K562 (cell line): ENCODE results near the gene CARF. TPM values are rescaled to one million over a fixed set of nuclear protein-coding genes. Genes with fewer than 3 reads are reported as not detected.
A peak's percentile ranks its signal among the peaks of the same experiment; 100 is the strongest.

Experiments
- CCNT2 ChIP-seq: IDR thresholded peaks from 2 replicates; pipeline ENCODE4 v1.6.1; 2011; ENCODE audit warnings: borderline replicate concordance, low read depth, mild to moderate bottlenecking, moderate library complexity, mixed read lengths, low read length; ENCODE audit not compliant: insufficient read length; ENCODE audit errors: extremely low read depth
- CHD2 ChIP-seq: IDR thresholded peaks from 2 replicates; pipeline ENCODE4 v1.6.1; 2011; ENCODE audit warnings: low read depth, low read length
- CXXC5 ChIP-seq: fragments of 250-450 bp; sonication (Bioruptor Pico); IDR thresholded peaks from 2 replicates; pipeline ENCODE4 v1.8.0; 2022; ENCODE audit warnings: inconsistent platforms, mild to moderate bottlenecking, moderate library complexity
- DPF2 ChIP-seq: fragments of 450-650 bp; IDR thresholded peaks from 2 replicates; pipeline ENCODE4 v1.6.1; 2016
- EGR1 ChIP-seq: fragments of 450-650 bp; conservative IDR thresholded peaks from 2 replicates; pipeline ENCODE4 v1.6.1; 2017; ENCODE audit warnings: mild to moderate bottlenecking
- ELF4 ChIP-seq: fragments of 450-650 bp; formaldehyde crosslinking; IDR thresholded peaks from 2 replicates; pipeline ENCODE4 v1.4.0; 2022; ENCODE audit warnings: missing genetic modification characterization
- HNRNPH1 ChIP-seq: fragments of 200-400 bp; formaldehyde crosslinking; optimal IDR thresholded peaks from 2 replicates; pipeline ENCODE3; 2017; ENCODE audit warnings: low read depth, mild to moderate bottlenecking, low read length, moderate library complexity
- JUND ChIP-seq, 2 experiments: IDR thresholded peaks; 2 replicates in 1 of 2; 3 replicates in 1 of 2; pipeline ENCODE4 v1.6.1; 2011; ENCODE audit warnings: borderline replicate concordance in 2 of 2, low read depth in 2 of 2, low read length in 2 of 2, improper control_type of control experiment in 1 of 2, missing biosample characterization in 1 of 2, missing genetic modification characterization in 1 of 2, missing genetic modification reagents in 1 of 2
- L3MBTL2 ChIP-seq: fragments of 450-650 bp; IDR thresholded peaks from 2 replicates; pipeline ENCODE4 v1.6.1; 2016; ENCODE audit warnings: mild to moderate bottlenecking, moderate library complexity
- MYC ChIP-seq, 2 experiments: fragments of 250-450 bp in 1 of 2; sonication (Bioruptor Pico) in 1 of 2; IDR thresholded peaks; 2 replicates each; pipeline versions ENCODE4 v1.5.1 to v1.6.1; 2012 to 2021; ENCODE audit warnings: low read depth in 2 of 2, borderline replicate concordance in 1 of 2, improper control_type of control experiment in 1 of 2, low read length in 1 of 2, mild to moderate bottlenecking in 1 of 2, moderate library complexity in 1 of 2
- NFE2 ChIP-seq: IDR thresholded peaks from 2 replicates; pipeline ENCODE4 v1.6.1; 2014; ENCODE audit warnings: antibody characterized with exemption, low read depth
- PHB2 ChIP-seq: fragments of 450-650 bp; IDR thresholded peaks from 2 replicates; pipeline ENCODE4 v1.6.1; 2017; ENCODE audit warnings: low read depth
- POLR2A ChIP-seq: fragments of 450-650 bp; conservative IDR thresholded peaks from 2 replicates; pipeline ENCODE4 v1.6.1; 2016
- POLR2G ChIP-seq: fragments of 200-400 bp; formaldehyde crosslinking; IDR thresholded peaks from 2 replicates; pipeline ENCODE4 v1.6.1; 2017; ENCODE audit warnings: low read depth, mild to moderate bottlenecking, antibody characterized with exemption, low read length, moderate library complexity
- RBBP5 ChIP-seq: fragments of 200-600 bp; sonication (generic); IDR thresholded peaks from 2 replicates; pipeline ENCODE4 v1.6.1; 2012; ENCODE audit warnings: borderline replicate concordance, mild to moderate bottlenecking, low read length, control low read depth, inconsistent platforms; ENCODE audit not compliant: insufficient read depth, poor library complexity, severe bottlenecking
- RNF2 ChIP-seq: sonication (generic); IDR thresholded peaks from 2 replicates; pipeline ENCODE4 v1.6.1; 2016
- YY1 ChIP-seq, 3 experiments: IDR thresholded peaks; 2 replicates each; pipeline ENCODE4 v1.6.1; 2011; ENCODE audit warnings: low read length in 2 of 3, mild to moderate bottlenecking in 2 of 3, moderate library complexity in 2 of 3, borderline replicate concordance in 1 of 3, control low read depth in 1 of 3, low read depth in 1 of 3; ENCODE audit not compliant: insufficient read depth in 3 of 3, insufficient replicate concordance in 2 of 3, control insufficient read depth in 1 of 3, insufficient read length in 1 of 3; ENCODE audit errors: extremely low read depth in 1 of 3
- polyA plus RNA-seq, 8 experiments: library from polyadenylated mRNA; depleted of rRNA in 4 of 8; stranded (reverse) in 5 of 8; unstranded in 3 of 8; fragments of >200 nt; fragmentation: Nextera tagmentation in 2 of 8; fragmentation: Illumina TruSeq in 1 of 8; extraction: Ambion mirVana in 2 of 8; extraction: Trizol in 1 of 8; gene quantifications; 2 replicates each; pipeline versions ENCODE4 v1.2.1 to v1.2.3, GENCODE V29; 2011 to 2014; ENCODE audit warnings: inconsistent platforms in 1 of 8, missing spikeins in 1 of 8
- total RNA-seq, 7 experiments: library from RNA; depleted of rRNA in 6 of 7; stranded (reverse); fragments of >200 nt in 6 of 7; fragmentation: Illumina TruSeq in 2 of 7; extraction: Trizol in 2 of 7; gene quantifications; 2 replicates each; pipeline versions ENCODE4 v1.2.1 to v1.2.3, GENCODE V29; 2011 to 2021; ENCODE audit warnings: low replicate concordance in 1 of 7
- TF ChIP-seq, protein P1 (sequence below): IDR thresholded peaks from 3 replicates; pipeline ENCODE4 v1.6.1; 2011; ENCODE audit warnings: borderline replicate concordance, mild to moderate bottlenecking; ENCODE audit not compliant: insufficient read length, insufficient read depth
- TF ChIP-seq, protein P2 (sequence below): fragments of 450-650 bp; formaldehyde crosslinking; conservative IDR thresholded peaks from 2 replicates; pipeline ENCODE4 v1.4.0; 2022; ENCODE audit warnings: mild to moderate bottlenecking, missing genetic modification characterization

Gene CARF
- total and polyA plus RNA-seq, 9 of the 15 experiments (the other 6 are each of a cell fraction or from before 2014, with no cell fraction given): 0.31 to 4.2 (median 1.2) TPM

DNA sequence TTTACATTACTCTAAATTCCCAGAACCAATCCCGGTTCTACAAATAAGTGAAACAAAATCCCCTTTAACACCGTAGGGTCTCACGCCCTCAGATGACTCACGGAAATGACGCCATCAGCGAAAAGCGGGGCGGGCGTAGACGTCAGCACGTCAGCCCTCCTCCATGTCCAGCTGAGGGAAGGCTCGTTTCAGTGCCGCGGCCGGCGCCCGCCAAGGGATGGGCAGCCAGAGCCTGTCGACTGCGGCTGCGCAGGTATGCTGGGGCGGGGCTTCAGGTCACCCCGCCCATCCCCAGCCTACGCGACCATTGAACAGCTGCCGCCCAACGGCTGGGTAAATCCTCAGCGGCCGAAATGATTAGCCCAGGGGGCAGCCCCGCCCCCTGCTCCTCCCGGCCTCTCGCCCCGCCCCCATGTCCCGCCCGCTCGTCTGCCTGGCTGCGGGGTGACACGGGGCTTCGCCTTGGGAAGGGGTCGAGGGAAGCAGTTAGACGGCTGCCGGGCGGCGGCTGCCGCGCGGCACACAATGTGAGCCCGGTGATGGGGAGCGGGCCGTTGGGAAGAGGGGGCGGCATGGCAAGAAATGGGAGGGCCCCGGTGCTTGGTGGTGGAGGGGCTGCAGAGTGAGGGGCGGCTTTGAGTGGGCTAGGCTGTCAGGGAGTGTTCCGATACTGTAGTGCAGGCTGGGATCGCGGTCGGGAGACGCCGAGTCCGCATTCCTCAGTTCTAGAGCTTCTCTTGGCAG is 102.6 kb downstream of the CARF start, which contains the start of gene NBEAL1 (continued):
- TF ChIP-seq RNF2 (no peak), DPF2 (peak; percentile 57; the same call in 1 of the 2 replicates), RBBP5 (peak; percentile 53), CHD2 (no peak), POLR2A (peak; percentile 72), CCNT2 (peak; percentile 64), MYC (IDR thresholded peaks at IDR 0.05; ENCODE audit: low read depth, low read length) (0 out of 2 replicates have a peak, but pooled peaks have one; percentile 11), MYC (CRISPR knock-in tag; IDR thresholded peaks at IDR 0.05; ENCODE audit: borderline replicate concordance, low read depth) (no peak), CXXC5 (CRISPR knock-in tag) (peak; percentile 71), PHB2 (no peak), HNRNPH1 (no peak), NFE2 (peak; percentile 21; the same call in 1 of the 2 replicates), EGR1 (peak; percentile 2; the same call in 1 of the 2 replicates), POLR2G (peak; percentile 87), YY1 (IDR thresholded peaks at IDR 0.05; ENCODE audit: borderline replicate concordance in 1 of 3, control insufficient read depth in 1 of 3, extremely low read depth in 1 of 3, insufficient read depth in 3 of 3, insufficient read length in 1 of 3, insufficient replicate concordance in 2 of 3, low read depth in 1 of 3, low read length in 2 of 3) (peak in 1 of 3 experiments; percentile 45), ELF4 (CRISPR knock-in tag) (peak; percentile 24; the same call in 1 of the 2 replicates), JUND (IDR thresholded peaks at IDR 0.05; ENCODE audit: borderline replicate concordance, low read depth, low read length) (peak; percentile 95), JUND (tag; IDR thresholded peaks at IDR 0.05; ENCODE audit: borderline replicate concordance, low read depth, low read length) (peak; percentile 95; the same call in 2 of the 3 replicates), L3MBTL2 (0 out of 2 replicates have a peak, but pooled peaks have one; percentile 33)
- TF ChIP-seq, protein P1, sequence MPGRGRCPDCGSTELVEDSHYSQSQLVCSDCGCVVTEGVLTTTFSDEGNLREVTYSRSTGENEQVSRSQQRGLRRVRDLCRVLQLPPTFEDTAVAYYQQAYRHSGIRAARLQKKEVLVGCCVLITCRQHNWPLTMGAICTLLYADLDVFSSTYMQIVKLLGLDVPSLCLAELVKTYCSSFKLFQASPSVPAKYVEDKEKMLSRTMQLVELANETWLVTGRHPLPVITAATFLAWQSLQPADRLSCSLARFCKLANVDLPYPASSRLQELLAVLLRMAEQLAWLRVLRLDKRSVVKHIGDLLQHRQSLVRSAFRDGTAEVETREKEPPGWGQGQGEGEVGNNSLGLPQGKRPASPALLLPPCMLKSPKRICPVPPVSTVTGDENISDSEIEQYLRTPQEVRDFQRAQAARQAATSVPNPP: no peak
- TF ChIP-seq, protein P2, sequence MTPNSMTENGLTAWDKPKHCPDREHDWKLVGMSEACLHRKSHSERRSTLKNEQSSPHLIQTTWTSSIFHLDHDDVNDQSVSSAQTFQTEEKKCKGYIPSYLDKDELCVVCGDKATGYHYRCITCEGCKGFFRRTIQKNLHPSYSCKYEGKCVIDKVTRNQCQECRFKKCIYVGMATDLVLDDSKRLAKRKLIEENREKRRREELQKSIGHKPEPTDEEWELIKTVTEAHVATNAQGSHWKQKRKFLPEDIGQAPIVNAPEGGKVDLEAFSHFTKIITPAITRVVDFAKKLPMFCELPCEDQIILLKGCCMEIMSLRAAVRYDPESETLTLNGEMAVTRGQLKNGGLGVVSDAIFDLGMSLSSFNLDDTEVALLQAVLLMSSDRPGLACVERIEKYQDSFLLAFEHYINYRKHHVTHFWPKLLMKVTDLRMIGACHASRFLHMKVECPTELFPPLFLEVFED (CRISPR knock-in tag): peak; percentile 53; the same call in 1 of the 2 replicates
